ENCODE measurements around the gene C1QBP. TPM values are rescaled to one million over a fixed set of nuclear protein-coding genes. Genes with fewer than 3 reads are reported as not detected.

The C1QBP gene
- total RNA-seq, result 154 and 178 TPM in 2 replicates

GRCh38 chr17:5438716-5439445 lies at the start of gene C1QBP:
Gene C1QBP (minus strand): TSS chr17:5439155. CDS start chr17:5439073, 82 bp downstream.

GRCh38 chr17:5486206-5487124 lies 47.5 kb upstream of the C1QBP start, which contains the start of gene MIS12:
Gene MIS12 (plus strand): TSS chr17:5486566. CDS start chr17:5488863, 2,297 bp downstream.

GRCh38 chr17:5485270-5486205 lies 46.6 kb upstream of the C1QBP start, which contains the start of gene DERL2:
Gene DERL2 (minus strand): TSS chr17:5486178. CDS start chr17:5486161, 17 bp downstream.

GRCh38 chr17:5419959-5420653 lies 18.8 kb downstream of the C1QBP start, which contains the start of gene RPAIN:
Gene RPAIN (plus strand): TSS chr17:5420182. CDS start chr17:5420211, 29 bp downstream.

GRCh38 chr17:5419356-5419958 lies 19.5 kb downstream of the C1QBP start, which contains the start of gene NUP88:
Gene NUP88 (minus strand): TSS chr17:5419662. CDS start chr17:5419650, 12 bp downstream.

Other genes with a start within 250 kb of the C1QBP start
- gene ZNF594, start 247.3 kb downstream of the C1QBP start, total RNA-seq, result 7.8 and 7.9 TPM in 2 replicates
- gene SCIMP, start 204.3 kb downstream of the C1QBP start, total RNA-seq, result not detected in 2 replicates
- 54.4 and 60.9 TPM in 2 replicates for gene RABEP1, start 156.9 kb downstream of the C1QBP start, total RNA-seq
- gene NUP88, start 19.5 kb downstream of the C1QBP start, total RNA-seq, result 82.4 and 112 TPM in 2 replicates
- 39.9 and 43.1 TPM in 2 replicates for gene RPAIN, start 19.0 kb downstream of the C1QBP start, total RNA-seq
- gene DHX33, start 29.8 kb upstream of the C1QBP start, total RNA-seq, result 8.5 and 8.6 TPM in 2 replicates
- 26.3 and 31.1 TPM in 2 replicates for gene DERL2, start 47.0 kb upstream of the C1QBP start, total RNA-seq
- gene MIS12, start 47.4 kb upstream of the C1QBP start, total RNA-seq, result 11.1 and 13.2 TPM in 2 replicates
- gene NLRP1, start 145.4 kb upstream of the C1QBP start, total RNA-seq, result 13.1 and 19.1 TPM in 2 replicates